LNCAP (cell line): ENCODE data around the gene COL11A1.

Experiments
- TF ChIP-seq, protein P1 (sequence below): fragments of 450-650 bp; IDR thresholded peaks from 2 replicates; pipeline ENCODE4 v1.5.1; 2017; ENCODE audit warnings: mild to moderate bottlenecking

Gene COL11A1

DNA sequence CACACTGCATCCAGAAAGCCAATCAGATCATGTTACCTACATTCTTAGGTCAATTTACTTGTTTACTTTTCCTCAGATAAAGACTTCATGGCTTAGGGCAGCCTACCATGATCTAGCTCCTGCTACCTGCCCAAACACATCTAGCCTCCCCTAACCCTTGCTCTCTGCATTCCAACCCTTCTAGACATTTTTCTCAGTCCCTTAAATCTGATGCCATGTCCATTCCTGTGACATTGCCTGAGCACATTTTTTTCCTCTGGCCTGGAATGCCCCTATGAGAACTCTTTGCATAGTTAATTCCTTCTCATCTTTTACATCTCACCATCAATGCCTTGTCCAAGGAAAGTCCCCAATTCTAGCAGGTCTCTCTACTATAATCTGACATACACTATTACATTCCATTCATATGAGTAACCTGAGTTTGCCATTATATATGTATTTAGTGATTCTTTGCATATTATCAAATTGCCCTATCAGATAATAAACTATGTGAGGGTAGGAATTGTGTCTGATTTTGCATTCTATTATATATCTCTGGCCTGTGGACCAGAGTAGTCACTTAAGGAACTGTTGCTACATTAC is 166.9 kb downstream of the COL11A1 start:
- TF ChIP-seq, protein P1, sequence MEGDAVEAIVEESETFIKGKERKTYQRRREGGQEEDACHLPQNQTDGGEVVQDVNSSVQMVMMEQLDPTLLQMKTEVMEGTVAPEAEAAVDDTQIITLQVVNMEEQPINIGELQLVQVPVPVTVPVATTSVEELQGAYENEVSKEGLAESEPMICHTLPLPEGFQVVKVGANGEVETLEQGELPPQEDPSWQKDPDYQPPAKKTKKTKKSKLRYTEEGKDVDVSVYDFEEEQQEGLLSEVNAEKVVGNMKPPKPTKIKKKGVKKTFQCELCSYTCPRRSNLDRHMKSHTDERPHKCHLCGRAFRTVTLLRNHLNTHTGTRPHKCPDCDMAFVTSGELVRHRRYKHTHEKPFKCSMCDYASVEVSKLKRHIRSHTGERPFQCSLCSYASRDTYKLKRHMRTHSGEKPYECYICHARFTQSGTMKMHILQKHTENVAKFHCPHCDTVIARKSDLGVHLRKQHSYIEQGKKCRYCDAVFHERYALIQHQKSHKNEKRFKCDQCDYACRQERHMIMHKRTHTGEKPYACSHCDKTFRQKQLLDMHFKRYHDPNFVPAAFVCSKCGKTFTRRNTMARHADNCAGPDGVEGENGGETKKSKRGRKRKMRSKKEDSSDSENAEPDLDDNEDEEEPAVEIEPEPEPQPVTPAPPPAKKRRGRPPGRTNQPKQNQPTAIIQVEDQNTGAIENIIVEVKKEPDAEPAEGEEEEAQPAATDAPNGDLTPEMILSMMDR, result no peak

DNA sequence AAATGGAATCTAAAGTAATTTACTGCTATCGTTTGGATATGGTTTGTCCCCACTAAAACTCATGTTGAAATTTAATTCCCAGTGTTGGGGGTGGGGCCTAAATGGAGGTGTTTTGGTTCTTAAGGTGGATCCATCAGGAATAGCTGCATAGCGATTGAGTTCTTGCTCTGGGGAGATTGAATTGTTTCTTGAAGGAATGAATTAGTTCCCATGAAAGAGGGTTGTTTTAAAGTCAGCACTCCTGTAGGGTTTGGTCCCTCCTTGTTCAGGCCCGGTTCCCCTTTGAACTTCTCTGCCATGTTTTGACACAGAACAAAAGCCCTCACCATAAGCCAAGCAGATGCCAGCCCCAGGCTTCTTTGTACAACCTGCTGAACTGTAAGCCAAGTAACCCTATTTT is 170.9 kb downstream of the COL11A1 start:
- TF ChIP-seq, protein P1, result no peak

DNA sequence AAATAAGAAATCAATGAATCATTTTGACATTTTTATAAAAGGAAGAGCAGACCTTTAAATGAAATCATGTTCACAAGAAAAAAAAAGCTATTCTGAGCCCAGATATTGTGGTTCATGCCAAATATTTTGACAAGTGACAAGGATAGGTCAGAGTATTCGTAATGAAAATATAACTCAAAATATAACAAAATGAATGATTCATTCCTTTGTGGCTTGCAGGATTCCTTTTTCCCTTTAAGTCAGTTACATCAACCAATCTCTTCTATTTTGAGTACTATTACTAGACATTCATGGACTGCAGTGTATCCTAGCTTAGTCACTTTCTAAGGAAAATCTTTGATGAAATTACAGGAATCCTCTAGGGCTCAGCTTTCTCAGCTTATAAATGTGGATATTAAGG is 188.7 kb downstream of the COL11A1 start:
- TF ChIP-seq, protein P1, result no peak

DNA sequence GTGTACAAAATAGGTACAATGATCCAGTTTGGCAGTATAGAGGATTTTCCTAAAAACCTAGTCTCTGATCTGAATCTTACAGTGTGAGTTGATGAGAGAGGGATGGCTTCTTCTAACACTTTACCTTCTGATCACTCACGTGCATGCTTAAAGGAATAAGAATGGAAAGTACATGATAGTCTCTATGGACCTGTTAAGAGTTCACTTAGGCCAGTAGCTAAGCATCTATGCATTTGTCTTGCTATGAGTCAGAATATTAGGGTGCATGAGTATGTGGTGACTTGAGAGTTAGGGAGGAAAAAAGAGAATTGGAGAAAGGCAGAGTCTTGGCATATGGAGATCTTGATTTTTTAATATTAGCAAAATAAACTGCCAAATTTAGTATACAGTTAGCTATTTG is 206.3 kb downstream of the COL11A1 start:
- TF ChIP-seq, protein P1, result no peak

DNA sequence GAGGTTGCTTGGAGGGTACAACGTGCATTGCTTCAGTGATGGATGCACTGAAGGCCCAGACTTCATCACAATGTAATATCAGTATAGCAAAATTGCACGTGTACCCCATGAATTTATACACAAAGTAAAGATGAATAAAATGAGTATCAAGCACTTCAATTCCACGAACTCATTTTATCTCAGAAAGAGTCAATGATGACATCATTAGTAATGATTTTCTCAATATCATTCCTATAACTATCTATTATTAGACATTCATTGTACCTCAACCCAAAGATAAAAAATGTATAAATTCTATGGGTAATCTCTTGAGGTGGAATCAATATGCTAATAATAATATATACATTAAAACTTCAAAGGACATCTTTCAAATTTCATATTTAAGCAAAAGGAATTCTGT is 208.4 kb downstream of the COL11A1 start:
- TF ChIP-seq, protein P1, result no peak

DNA sequence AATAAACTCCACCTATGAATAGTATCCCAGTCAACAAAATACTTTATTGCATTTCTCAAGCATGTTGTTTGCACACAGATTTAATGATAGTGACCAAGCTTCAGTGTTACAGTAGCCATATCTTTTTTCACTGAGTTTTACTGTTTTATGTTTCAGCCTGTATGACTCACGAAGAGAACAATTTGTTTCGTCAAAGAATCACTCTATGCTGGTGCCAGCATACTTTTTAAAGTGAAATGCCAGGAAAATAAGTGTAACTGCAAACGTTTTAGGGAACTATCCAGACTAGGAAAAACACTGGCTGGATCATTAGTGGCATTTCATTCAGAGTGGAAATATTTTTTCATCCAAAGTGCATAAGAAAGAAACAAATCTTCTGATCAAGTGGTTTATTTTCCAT is 210.8 kb downstream of the COL11A1 start:
- TF ChIP-seq, protein P1, result no peak

DNA sequence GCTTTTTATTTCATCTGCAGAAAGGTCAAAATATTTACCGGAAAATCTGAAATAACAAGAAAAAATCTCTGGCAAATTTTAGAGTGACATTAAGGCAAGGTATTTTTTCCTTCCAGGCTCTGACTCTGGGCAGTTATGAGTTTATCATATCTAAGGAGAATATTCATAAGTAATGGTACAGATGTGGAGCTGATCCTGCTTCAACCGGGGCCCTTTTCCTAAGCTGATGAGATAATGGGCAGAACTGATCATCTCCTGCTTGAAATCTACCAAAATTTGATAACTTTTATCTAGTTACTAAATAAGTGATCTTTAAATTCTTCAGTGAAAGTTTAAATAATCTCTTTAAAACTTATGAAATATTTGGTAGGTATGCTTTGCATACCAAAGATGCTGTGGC is 211.6 kb downstream of the COL11A1 start:
- TF ChIP-seq, protein P1, result no peak

DNA sequence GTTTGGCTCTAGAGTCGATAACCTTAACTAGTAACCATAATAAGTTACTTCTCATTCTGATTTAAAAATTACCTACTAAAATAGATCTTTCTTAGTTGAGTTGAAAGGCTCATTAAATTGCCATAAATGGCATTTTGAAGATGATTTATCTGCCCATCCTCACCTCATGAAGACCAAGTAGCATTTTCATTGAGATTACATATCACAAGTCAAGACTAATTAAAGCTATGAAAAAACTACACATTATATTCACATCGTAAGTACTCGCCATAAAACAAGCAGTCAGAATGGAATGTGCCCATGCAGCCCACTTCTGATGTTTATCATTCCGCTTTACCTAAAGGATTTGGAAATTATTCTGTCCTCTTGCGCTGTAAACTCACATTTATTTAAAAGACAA is 212.0 kb downstream of the COL11A1 start:
- TF ChIP-seq, protein P1, result no peak
